ENCODE data around the gene CIP2A. TPM values are rescaled to one million over a fixed set of nuclear protein-coding genes. Genes with fewer than 3 reads are reported as not detected.

CIP2A gene
- total RNA-seq, 2 experiments from 2014 or later, result 42.5 to 44.9 TPM

DNA sequence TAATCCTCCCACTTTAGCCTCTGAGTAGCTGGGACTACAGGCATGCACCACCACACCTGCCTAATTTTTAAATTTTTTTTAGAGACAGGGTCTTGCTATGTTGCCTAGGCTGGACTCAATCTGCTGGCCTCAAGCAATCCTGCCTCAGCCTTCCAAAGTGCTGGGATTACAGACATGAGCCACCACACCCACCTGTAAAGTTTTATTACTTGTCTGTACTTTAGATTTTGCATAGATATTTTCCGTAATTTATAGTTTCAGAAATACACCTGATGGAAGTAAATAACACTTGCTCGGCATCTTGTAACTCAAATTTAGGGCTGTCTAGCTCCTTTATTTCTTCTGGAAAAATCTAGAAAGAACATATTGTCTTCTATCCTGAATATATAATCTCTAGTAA is 6.1 kb upstream of the CIP2A start:
- ChIA-PET CTCF (interaction anchor here (1.8 kb wide), 1 partner anchor 8 kb away, joined by 4 read pairs; no protein-coding TSS in a partner anchor), POLR2A (no interaction called here)
- Mint-ChIP-seq H3K27me3 (no peaks in the 10 kb centered on the region), H3K27ac (no peak overlapping the region), H3K36me3 (ENCODE audit: low read depth) (no peaks in the 10 kb centered on the region), H3K4me1 (ENCODE audit: low read depth) (peaks cover 45% of the 10 kb centered on the region), H3K4me3 (no peak overlapping the region), H3K9me3 (no peaks in the 10 kb centered on the region)
- DNase-seq, result no peak
- TF ChIP-seq, protein P1, sequence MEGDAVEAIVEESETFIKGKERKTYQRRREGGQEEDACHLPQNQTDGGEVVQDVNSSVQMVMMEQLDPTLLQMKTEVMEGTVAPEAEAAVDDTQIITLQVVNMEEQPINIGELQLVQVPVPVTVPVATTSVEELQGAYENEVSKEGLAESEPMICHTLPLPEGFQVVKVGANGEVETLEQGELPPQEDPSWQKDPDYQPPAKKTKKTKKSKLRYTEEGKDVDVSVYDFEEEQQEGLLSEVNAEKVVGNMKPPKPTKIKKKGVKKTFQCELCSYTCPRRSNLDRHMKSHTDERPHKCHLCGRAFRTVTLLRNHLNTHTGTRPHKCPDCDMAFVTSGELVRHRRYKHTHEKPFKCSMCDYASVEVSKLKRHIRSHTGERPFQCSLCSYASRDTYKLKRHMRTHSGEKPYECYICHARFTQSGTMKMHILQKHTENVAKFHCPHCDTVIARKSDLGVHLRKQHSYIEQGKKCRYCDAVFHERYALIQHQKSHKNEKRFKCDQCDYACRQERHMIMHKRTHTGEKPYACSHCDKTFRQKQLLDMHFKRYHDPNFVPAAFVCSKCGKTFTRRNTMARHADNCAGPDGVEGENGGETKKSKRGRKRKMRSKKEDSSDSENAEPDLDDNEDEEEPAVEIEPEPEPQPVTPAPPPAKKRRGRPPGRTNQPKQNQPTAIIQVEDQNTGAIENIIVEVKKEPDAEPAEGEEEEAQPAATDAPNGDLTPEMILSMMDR (IDR thresholded peaks at IDR 0.05), result no peak
- intact Hi-C loops (cut with micrococcal nuclease), result no loop called here
- no peak for ATAC-seq

DNA sequence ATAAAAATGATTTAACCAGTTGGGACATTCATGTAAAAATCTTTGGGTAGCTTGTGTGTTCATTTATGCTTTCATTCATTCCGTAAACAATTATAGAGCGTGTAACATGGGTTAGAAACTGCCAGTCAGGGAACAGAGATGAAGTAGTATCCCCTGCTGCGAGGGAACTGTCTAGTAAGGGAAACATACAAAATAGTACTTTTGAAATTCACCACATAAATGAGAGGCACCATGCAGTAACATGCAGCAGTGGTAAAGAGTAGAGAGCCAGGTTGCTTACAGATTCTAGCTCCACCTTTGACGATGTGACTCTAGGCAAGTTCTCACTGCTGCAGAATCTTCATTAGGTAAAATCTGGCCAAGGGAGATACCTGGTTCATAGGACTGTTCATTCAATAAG is 1.2 kb upstream of the CIP2A start:
- Mint-ChIP-seq H3K4me1 (ENCODE audit: low read depth) (peaks cover 41% of the 10 kb centered on the region), H3K36me3 (ENCODE audit: low read depth) (peaks cover 21% of the 10 kb centered on the region), H3K9me3 (no peaks in the 10 kb centered on the region), H3K27me3 (no peaks in the 10 kb centered on the region), H3K4me3 (peak overlapping the region; percentile 97), H3K27ac (peak overlapping the region; percentile 96)
- intact Hi-C loops (cut with micrococcal nuclease), result no loop called here
- ATAC-seq, result no peak
- POLR2A ChIA-PET, result interaction anchor here (0.7 to 3.3 kb wide), 8 partner anchors 10 to 243 kb away, joined by 3 to 57 read pairs (median 5); no protein-coding TSS in a partner anchor
- DNase-seq, result no peak
- TF ChIP-seq, protein P1 (IDR thresholded peaks at IDR 0.05), result no peak
- CTCF ChIA-PET, result interaction anchor here (0.6 to 3.2 kb wide), 8 partner anchors 8 to 231 kb away, joined by 3 to 21 read pairs (median 4); no protein-coding TSS in a partner anchor

DNA sequence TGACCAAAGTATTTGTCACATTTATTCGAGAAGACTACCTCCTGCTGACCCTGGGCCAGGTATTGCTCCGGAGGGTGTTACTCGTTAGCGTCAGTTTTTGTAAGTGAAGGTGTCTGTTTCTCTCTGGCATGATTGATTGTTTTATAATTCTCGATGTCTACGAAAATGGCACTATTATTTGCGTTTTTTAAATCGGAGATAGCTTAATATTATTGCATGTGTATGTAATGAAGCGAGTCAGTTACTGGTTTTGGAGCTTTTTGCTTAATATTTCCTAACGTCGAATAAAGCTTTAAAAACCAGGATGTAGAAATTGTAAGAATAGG is 723 bp upstream of the CIP2A start:
- CTCF ChIA-PET, result interaction anchor here (0.6 to 3.2 kb wide), 8 partner anchors 9 to 231 kb away, joined by 3 to 21 read pairs (median 4); no protein-coding TSS in a partner anchor
- TF ChIP-seq, protein P1 (IDR thresholded peaks at IDR 0.05), result no peak
- ATAC-seq (no peak), DNase-seq (no peak)
- POLR2A ChIA-PET, result interaction anchor here (0.6 to 3.3 kb wide), 13 partner anchors 11 to 1066 kb away, joined by 3 to 57 read pairs (median 5); partner anchors contain the start of gene IFT57
- intact Hi-C loops (cut with micrococcal nuclease), result loop anchor here (5.0 kb wide), 1 partner anchor 237 kb away; no protein-coding TSS in a partner anchor
- Mint-ChIP-seq H3K27me3 (no peaks in the 10 kb centered on the region), H3K4me3 (peak overlapping the region; percentile 97), H3K36me3 (ENCODE audit: low read depth) (peaks cover 25% of the 10 kb centered on the region), H3K4me1 (ENCODE audit: low read depth) (peaks cover 44% of the 10 kb centered on the region), H3K9me3 (no peaks in the 10 kb centered on the region), H3K27ac (peak overlapping the region; percentile 96)

DNA sequence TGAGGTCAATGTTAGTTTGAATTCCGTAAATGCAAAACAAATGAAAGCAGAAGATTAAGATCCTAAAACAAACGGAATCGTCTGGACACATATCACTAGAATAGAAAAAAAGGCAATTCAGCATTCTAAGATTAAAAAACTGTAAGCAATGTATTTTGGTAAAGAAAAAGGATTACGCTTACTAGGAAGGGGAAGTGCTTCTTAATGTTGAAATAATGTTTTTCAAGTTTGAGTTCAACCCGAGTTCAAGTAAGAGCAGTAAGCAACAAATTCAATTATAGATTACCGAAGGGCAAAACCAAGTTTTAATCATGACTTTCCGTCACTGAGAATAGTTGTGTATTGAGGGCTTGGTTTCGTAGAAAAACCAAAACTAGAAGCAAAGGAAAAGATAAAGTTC is 637 bp downstream of the CIP2A start:
- peak overlapping the region; percentile 96 for H3K27ac Mint-ChIP-seq
- H3K36me3 Mint-ChIP-seq (ENCODE audit: low read depth), result peaks cover 33% of the 10 kb centered on the region
- intact Hi-C loops (cut with micrococcal nuclease), result loop anchor here (5.0 kb wide), 1 partner anchor 239 kb away; no protein-coding TSS in a partner anchor
- ChIA-PET CTCF (interaction anchor here (1.0 to 3.2 kb wide), 7 partner anchors 10 to 326 kb away, joined by 3 to 21 read pairs (median 8); no protein-coding TSS in a partner anchor), POLR2A (interaction anchor here (0.6 to 3.3 kb wide), 10 partner anchors 11 to 309 kb away, joined by 3 to 57 read pairs (median 5); no protein-coding TSS in a partner anchor)
- H3K9me3 Mint-ChIP-seq, result no peaks in the 10 kb centered on the region
- peaks cover 42% of the 10 kb centered on the region for H3K4me1 Mint-ChIP-seq (ENCODE audit: low read depth)
- TF ChIP-seq, protein P1 (IDR thresholded peaks at IDR 0.05), result no peak
- DNase-seq, result no peak
- no peaks in the 10 kb centered on the region for H3K27me3 Mint-ChIP-seq
- ATAC-seq, result no peak
- peak overlapping the region; percentile 97 for H3K4me3 Mint-ChIP-seq

DNA sequence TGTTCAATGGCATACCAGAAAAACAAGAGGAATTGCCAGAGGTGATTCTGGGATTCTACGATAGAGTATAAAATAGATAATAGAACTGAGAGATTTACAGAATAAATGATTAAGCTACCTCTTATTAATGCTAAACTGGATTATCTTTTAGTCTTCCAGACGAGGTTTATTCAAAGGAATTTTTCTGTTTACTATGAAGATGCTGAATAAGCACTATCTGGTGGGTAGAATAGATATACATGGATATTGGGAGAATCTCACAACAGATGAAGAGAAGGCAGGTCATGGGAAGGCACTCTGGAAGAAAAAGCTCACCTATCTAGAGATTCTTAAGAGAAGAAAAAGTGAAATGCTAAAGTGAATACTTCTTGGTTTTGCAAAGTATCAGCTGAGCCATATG is 11.2 kb downstream of the CIP2A start:
- POLR2A ChIA-PET, result interaction anchor here (0.6 to 1.5 kb wide), 3 partner anchors 11 to 59 kb away, joined by 3 to 9 read pairs (median 3); partner anchors contain the start of genes CIP2A and DZIP3
- H3K27me3 Mint-ChIP-seq, result no peaks in the 10 kb centered on the region
- no peak overlapping the region for H3K27ac Mint-ChIP-seq
- peaks cover 54% of the 10 kb centered on the region for H3K36me3 Mint-ChIP-seq (ENCODE audit: low read depth)
- ATAC-seq (no peak), DNase-seq (no peak)
- CTCF ChIA-PET, result interaction anchor here (1.0 to 1.8 kb wide), 4 partner anchors 9 to 25 kb away, joined by 3 to 6 read pairs (median 4); no protein-coding TSS in a partner anchor
- intact Hi-C loops (cut with micrococcal nuclease), result no loop called here
- H3K4me1 Mint-ChIP-seq (ENCODE audit: low read depth), result peaks cover 6% of the 10 kb centered on the region
- peaks cover 2% of the 10 kb centered on the region for H3K9me3 Mint-ChIP-seq
- no peak overlapping the region for H3K4me3 Mint-ChIP-seq
- TF ChIP-seq, protein P1 (IDR thresholded peaks at IDR 0.05), result no peak
